Measurements from ENCODE around the gene TLR4.

- TF ChIP-seq, protein P1, sequence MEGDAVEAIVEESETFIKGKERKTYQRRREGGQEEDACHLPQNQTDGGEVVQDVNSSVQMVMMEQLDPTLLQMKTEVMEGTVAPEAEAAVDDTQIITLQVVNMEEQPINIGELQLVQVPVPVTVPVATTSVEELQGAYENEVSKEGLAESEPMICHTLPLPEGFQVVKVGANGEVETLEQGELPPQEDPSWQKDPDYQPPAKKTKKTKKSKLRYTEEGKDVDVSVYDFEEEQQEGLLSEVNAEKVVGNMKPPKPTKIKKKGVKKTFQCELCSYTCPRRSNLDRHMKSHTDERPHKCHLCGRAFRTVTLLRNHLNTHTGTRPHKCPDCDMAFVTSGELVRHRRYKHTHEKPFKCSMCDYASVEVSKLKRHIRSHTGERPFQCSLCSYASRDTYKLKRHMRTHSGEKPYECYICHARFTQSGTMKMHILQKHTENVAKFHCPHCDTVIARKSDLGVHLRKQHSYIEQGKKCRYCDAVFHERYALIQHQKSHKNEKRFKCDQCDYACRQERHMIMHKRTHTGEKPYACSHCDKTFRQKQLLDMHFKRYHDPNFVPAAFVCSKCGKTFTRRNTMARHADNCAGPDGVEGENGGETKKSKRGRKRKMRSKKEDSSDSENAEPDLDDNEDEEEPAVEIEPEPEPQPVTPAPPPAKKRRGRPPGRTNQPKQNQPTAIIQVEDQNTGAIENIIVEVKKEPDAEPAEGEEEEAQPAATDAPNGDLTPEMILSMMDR (IDR thresholded peaks at IDR 0.05), result no peak
- no peak for TF ChIP-seq POLR2AphosphoS5 (IDR thresholded peaks at IDR 0.05)
- no peak for TF ChIP-seq POLR2A (IDR thresholded peaks at IDR 0.05)
- TF ChIP-seq EP300 (IDR thresholded peaks at IDR 0.05), result no peak
Observed at GRCh38 chr9:117679416-117679815, 24.8 kb upstream of the TLR4 start.
